ENCODE measurements around the gene RAPGEF5.

The RAPGEF5 gene

DNA sequence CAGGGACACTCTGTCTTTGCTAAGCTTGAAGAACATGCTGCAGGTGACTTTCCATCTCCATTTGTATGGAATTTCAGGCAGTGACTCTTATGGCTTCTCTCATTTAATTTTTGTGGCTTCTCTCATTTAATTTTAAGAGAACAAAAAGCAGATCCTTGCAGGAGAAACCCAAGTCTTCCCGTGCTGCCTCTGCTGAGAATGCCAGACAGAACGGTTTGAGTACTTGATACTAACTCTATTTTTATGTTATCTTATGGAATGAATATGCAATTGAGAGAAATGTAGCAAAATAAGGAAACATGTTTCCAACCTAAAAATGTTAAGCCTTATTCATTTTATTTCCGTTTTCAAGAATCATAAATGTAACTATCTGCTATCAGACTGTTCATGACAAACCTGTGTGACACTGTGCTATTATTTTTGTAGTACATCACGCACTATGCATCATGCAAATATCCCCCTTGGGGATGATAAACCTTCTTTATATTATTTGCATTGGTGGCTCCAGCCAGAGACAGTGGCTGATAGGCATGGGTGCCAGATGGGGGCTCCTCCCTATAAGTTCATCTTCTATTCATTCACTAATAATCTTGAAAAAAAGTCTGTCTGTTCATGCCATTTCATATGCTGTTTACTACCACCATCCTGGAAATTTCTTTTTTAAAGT is 6.9 kb upstream of the RAPGEF5 start:
- Mint-ChIP-seq H3K9me3 (no peaks in the 10 kb centered on the region), H3K27ac (no peak overlapping the region), H3K4me3 (no peak overlapping the region), H3K36me3 (ENCODE audit: low read depth) (no peaks in the 10 kb centered on the region), H3K4me1 (peaks cover 2% of the 10 kb centered on the region), H3K27me3 (ENCODE audit: low read depth) (peaks cover 11% of the 10 kb centered on the region)
- TF ChIP-seq CTCF (IDR thresholded peaks at IDR 0.05; ENCODE audit: unreplicated experiment in 3 of 3) = no peak

DNA sequence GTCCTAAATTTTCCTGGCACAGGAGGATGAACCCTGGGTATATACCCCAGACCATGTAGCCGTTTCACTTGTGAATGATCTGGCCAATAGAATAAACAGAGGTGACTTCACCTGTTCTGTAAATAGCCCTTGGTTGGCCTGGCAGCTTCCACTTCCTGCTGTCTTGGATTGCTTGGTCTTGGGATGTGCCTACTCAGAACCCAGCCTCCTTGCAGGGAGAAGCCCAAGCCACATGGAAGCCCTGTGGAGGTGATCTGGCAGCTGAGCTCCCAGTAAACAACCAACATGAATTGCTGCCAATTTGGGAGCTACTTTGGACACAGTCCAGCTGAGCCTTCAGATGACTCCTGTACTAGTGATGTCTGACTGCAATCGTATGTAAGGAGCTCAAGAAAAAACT is 4.8 kb upstream of the RAPGEF5 start:
- Mint-ChIP-seq H3K27ac (no peak overlapping the region), H3K4me3 (no peak overlapping the region), H3K9me3 (no peaks in the 10 kb centered on the region), H3K27me3 (ENCODE audit: low read depth) (peaks cover 29% of the 10 kb centered on the region), H3K36me3 (ENCODE audit: low read depth) (no peaks in the 10 kb centered on the region), H3K4me1 (no peaks in the 10 kb centered on the region)
- TF ChIP-seq CTCF (IDR thresholded peaks at IDR 0.05; ENCODE audit: unreplicated experiment in 3 of 3) = no peak

DNA sequence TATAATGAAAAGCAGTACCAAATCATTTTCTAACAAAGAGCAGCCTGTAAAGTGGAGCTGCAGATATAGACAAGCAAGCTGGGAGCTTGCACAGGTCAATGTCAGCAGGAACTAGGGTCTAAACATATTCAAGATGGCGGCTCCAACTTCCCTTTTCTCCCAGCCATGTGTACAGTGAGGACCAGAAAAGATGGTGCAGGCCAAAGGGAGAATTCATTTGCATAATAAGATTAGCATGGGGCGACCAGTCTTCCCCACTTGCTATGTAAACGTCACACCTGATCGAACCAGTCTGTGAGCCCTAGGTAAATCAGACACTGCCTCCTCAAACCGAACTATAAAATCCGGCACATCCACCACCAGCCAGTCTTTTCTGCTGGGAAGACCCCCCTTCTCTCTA is 4.4 kb upstream of the RAPGEF5 start:
- Mint-ChIP-seq H3K36me3 (ENCODE audit: low read depth) (no peaks in the 10 kb centered on the region), H3K4me3 (no peak overlapping the region), H3K27me3 (ENCODE audit: low read depth) (peaks cover 29% of the 10 kb centered on the region), H3K4me1 (no peaks in the 10 kb centered on the region), H3K9me3 (no peaks in the 10 kb centered on the region), H3K27ac (no peak overlapping the region)
- no peak for TF ChIP-seq CTCF (IDR thresholded peaks at IDR 0.05; ENCODE audit: unreplicated experiment in 3 of 3)

- peaks cover 13% of the 10 kb centered on the region for H3K9me3 Mint-ChIP-seq
- no peaks in the 10 kb centered on the region for H3K36me3 Mint-ChIP-seq (ENCODE audit: low read depth)
- H3K27me3 Mint-ChIP-seq (ENCODE audit: low read depth) = peaks cover 48% of the 10 kb centered on the region
- peak overlapping the region in 2 of 3 experiments; percentile 9 to 24 for H3K4me3 Mint-ChIP-seq
- TF ChIP-seq CTCF (IDR thresholded peaks at IDR 0.05; ENCODE audit: unreplicated experiment in 3 of 3) = no peak
- no peaks in the 10 kb centered on the region for H3K4me1 Mint-ChIP-seq
- no peak overlapping the region for H3K27ac Mint-ChIP-seq
Observed at GRCh38 chr7:22358820-22359697, 2.1 kb upstream of the RAPGEF5 start.

DNA sequence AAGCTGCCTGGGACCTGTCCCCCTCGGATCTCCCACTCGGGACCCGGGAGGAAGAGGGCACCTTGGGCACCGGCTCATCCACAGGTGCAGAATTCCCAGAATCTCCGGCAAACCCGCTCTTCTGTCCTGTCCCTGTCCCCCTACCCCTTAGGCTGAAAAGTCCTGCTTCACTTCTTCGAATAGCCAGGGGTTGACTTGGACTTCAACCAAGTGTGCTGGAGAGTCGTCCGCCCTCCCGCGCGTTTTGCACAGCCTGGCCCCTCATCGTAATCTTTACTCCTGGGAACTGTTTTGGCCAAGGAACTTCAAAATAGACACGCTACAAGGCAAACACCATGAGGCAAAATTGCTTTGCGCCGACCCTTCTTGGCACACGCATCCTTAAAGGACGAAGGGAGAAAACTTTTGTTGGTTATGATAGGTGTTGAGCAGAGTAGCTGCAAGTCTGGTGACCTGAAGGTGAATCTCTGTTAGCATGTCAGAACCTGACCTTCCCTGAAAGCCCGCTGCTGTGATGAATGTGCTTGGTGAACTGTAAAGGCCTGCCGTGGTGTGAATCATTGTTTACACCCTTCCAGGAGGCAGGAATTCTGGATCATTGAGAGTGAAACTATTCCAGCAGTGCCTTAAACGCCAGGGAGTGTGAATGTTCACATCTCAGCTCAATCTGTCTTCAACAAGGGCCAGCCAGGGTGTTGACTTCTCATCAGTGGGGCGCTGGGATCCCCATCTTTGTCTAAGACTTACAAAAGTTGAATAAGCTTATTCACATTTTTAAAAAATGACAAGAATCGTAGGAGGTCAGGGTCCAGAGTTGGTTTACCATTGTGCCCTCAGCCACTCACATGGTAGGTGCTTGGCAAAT is 589 bp upstream of the RAPGEF5 start:
- peak overlapping the region; percentile 86 to 93 (median 93) for H3K4me3 Mint-ChIP-seq
- no peaks in the 10 kb centered on the region for H3K4me1 Mint-ChIP-seq
- no peaks in the 10 kb centered on the region for H3K36me3 Mint-ChIP-seq (ENCODE audit: low read depth)
- no peak for TF ChIP-seq CTCF (IDR thresholded peaks at IDR 0.05; ENCODE audit: unreplicated experiment in 3 of 3)
- peak overlapping the region in 1 of 3 experiments; percentile 12 for H3K27ac Mint-ChIP-seq
- peaks cover 53% of the 10 kb centered on the region for H3K27me3 Mint-ChIP-seq (ENCODE audit: low read depth)
- peaks cover 18% of the 10 kb centered on the region for H3K9me3 Mint-ChIP-seq
